Amygdala (tissue), 56 donors: Measurements from ENCODE around the gene HDAC10.
"Not testable (repeated sequence)": the region's sequence is repeated elsewhere in the genome, so short reads cannot be mapped to it uniquely, and the experiment has no call there.

Experiments
- DNase-seq, 56 donors: peaks; one replicate each; lab custom pipeline; 2025; lab: John Stamatoyannopoulos, UW

The HDAC10 gene

DNA sequence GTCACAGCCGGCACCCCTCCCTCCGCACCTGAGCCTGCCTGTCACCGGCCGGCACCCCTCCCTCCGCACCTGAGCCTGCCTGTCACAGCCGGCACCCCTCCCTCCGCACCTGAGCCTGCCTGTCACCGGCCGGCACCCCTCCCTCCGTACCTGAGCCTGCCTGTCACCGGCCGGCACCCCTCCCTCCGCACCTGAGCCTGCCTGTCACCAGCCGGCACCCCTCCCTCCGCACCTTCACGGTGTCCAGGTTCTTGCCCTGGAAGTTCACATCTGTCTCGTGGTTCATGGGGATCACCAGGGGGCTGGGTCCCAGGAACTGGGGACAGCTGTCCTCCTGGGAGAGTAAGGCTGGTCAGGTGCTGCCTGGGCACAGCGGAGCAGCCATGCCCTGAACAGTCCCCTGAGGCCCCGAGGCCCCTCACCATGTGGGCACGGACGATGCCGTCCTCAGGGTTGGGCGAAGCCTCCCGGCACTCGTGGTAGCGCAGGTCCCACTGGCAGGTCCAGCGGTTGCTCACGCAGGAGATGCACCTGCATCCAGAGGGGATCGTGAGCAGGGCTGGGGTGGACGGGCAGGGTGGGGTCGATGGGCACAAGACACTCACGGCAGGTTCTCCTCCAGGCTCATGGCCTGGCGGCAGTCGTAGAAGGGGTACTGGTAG lies 34.6 kb upstream of the HDAC10 start:
- DNase-seq = no peak

GRCh38 chr22:50284479-50284878 lies 33.4 kb upstream of the HDAC10 start:
- DNase-seq = no peak

DNA sequence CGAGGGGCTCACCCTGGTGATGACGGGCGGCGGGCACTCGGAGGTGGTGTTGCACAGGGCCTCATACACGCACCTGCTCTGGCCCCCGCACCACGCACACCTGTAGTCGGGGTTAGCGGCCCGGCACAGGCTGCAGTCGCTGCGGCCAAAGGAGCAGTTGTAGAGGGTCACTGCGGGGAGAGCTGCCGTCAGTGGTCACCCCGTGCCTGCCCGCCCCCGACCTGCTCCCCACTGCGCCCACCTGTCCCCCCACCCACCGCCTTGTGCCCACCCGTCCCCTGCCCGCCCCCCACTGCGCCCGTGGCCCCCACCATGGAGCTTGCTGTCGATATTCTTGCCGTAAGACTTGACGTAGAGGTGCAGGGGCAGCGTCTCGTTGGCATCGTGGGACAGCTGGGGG lies 32.8 kb upstream of the HDAC10 start:
- no peak for DNase-seq

- no peak for DNase-seq
Measured at GRCh38 chr22:50282361-50283155, 31.5 kb upstream of the HDAC10 start.

DNA sequence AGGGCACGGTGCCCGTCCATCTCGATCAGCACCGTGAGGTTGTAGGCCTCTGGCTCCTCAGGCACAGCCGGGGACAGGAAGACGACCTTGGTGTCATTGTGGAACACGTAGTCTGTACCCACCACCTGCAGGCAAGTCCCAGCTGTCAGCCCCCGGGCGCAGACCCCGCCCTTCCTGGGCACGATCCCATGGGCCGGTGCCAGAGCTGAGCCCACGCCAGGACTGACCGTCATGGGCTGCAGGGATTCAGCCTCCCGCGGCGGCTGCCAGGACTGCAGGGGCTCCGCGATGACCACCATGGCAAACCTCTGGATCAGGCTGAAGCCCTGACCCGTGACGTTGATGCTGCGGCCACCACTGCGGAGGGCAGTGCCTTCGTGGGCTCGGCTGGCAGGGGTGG lies 30.9 kb upstream of the HDAC10 start:
- no peak for DNase-seq

DNA sequence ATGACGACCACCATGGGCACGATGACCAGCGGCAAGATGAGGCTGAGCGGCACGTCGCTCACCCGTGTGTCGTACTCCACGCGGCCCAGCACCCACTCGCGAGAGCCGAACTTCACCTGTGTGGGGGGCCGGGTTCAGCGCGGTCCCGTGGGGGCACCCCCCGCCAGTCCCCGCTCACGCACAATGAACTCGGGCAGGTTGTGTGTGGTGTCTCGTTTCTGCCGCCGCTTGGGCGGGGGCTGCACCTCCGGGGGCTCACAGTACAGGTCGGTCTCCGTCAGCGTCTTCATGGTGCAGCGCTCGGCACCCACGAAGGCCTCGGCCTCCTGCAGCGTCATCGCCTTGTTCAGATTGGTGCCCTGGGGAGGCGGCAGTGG lies 30.3 kb upstream of the HDAC10 start:
- DNase-seq = no peak

GRCh38 chr22:50280708-50281383 lies 29.8 kb upstream of the HDAC10 start:
- no peak for DNase-seq

- no peak for DNase-seq
Measured at GRCh38 chr22:50280022-50280707, 29.1 kb upstream of the HDAC10 start.

- DNase-seq = no peak
Measured at GRCh38 chr22:50278956-50279619, 28.0 kb upstream of the HDAC10 start.

- DNase-seq = no peak
Measured at GRCh38 chr22:50278461-50278860, 27.4 kb upstream of the HDAC10 start.

DNA sequence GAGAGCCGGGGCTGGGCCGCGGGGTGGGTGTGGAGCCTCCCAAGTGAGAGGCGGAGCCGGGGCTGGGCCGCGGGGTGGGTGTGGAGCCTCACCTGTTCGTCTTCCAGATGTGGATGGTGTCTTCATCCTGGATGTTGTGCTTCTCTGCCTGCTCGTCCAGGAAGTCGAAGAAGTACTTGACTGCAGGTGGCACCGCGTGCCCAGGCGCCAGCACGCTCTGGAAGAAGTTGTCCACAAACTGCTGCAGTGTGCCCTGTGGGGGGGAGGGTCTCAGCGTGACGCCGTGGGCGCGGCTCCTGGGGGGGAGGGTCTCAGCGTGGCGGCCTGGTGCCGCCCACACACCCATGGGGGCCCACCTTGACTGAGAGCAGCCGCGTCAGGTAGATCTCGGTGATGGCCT lies 26.7 kb upstream of the HDAC10 start:
- no peak for DNase-seq

DNA sequence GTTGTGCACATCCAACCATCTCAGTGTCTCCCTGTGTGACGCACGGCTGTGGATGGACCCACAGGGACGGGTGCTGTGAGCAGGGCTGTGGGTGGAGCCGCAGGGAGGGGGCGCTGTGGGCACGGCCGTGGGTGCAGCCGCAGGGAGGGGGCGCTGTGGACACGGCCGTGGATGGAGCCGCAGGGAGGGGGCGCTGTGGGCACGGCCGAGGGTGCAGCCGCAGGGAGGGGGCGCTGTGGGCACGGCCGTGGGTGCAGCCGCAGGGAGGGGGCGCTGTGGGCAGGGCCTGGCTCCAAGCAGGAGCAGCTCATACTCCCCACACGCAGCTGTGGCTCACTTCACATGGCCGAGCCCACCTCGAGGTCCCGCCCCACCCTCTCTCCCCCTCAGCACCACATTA lies 25.1 kb upstream of the HDAC10 start:
- peak in 55 of 56 donors; percentile 29 to 94 (median 82) for DNase-seq

- peak in 3 of 56 donors; percentile 22 to 37 (median 24) for DNase-seq
Measured at GRCh38 chr22:50275181-50276055, 24.4 kb upstream of the HDAC10 start.

DNA sequence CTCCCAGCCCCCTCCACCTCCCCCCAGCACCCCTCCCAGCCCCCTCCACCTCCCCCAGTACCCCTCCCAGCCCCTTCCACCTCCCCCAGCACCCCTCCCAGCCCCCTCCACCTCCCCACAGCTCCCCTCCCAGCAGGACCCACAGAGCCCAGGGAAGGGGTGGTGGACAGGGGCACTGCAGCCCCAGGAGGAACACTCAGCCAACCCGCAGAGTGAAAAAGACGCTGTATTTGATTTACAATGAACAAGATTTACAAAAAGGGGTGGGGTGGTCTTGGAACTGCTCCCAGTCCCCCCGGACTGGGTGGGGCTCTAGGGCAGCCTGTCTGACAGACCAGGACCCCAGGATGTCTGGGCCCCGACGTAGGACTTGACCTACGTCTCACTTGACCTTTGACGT lies 23.7 kb upstream of the HDAC10 start:
- DNase-seq = no peak

DNA sequence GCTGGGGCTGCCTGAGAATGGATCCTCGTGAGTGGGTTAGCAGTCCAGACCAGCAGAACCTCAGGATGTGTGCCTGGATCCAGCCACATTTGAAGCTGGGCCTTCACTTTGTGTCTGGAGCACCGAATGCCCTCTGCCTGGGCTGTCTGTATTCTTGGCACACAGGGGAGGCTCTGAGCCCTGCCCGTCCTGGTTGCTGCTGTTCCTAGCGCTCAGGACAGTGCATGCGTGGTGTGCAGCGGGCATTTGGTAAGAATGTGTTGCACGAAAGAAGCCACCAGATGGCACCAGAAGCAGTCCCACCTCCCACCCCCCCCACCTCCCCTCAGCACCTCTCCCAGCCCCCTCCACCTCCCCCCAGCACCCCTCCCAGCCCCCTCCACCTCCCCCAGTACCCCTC lies 23.2 kb upstream of the HDAC10 start:
- DNase-seq = peak in 26 of 56 donors; percentile 27 to 66 (median 45)

DNA sequence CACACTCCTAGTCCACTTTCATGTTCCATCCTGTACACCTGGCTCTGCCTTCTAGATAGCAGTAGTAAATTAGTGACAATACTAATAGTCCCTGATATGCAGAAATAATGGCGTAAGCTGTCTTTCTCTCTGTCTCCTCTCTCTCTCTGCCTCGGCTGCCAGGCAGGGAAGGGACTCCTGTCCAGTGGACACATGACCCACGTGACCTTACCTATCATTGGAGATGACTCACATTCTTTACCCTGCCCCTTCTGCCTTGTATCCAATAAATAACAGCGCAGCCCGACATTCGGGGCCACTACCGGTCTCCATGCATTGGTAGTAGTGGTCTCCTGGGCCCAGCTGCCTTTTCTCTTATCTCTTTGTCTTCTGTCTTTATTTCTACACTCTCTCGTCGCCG lies 22.7 kb upstream of the HDAC10 start:
- not testable (repeated sequence) for DNase-seq

DNA sequence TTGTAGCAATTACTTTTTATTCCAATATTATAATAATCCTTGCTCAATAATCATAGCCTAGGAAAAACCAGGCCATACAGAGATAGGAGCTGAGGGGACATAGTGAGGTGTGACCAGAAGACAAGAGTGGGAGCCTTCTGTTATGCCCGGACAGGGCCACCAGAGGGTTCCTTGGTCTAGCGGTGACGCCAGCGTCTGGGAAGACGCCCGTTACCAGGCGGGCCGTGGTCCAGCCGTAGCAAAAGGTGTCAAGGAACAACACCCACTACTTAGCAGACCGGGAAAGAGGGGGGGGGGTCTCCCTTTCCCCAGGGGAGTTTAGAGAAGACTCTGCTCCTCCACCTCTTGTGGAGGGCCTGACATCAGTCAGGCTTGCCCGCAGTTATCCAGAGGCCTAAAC lies 22.3 kb upstream of the HDAC10 start:
- peak in 5 of 56 donors; percentile 17 to 34 (median 29) for DNase-seq

DNA sequence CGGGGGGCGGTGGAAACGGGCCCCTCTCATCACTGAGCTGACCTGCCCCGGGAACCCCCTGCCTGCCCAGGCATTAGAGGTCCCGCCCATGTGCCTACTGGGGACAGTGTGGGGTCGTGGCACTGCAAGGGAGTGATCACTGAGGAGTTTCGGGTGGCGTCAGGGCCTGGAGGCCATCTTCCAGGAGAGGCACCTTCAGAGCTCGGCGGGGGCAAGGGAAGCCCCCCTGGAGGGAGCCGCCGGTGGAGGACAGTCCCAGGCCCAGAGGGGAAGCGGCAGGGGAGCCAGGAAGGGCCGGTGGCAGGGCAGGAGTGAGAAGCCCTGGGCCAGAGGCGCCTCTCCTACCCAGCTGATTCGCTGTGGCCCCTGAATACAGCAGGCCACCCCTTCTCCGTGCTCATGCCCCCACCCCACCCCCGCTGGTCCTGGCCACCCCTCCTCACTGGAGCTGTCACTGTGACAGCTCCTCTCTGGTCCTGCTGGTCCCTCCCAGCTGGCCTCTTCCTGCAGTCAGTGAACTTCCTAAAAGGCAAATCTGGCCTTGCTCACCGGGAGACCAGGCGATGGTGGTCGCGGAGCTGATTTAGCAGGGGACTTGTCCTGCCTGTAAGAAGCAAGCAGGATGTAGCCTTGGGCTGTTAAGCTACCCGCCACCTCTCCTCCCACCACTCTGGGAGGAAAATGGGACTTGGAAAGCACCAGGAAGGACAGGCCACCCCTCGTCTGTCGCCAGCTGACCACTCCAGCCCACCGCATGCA lies 21.2 kb upstream of the HDAC10 start:
- no peak for DNase-seq

- DNase-seq = peak in 21 of 56 donors; percentile 14 to 65 (median 41)
Measured at GRCh38 chr22:50271519-50271970, 20.5 kb upstream of the HDAC10 start.
